Measurements from ENCODE around the gene NSRP1. TPM values are rescaled to one million over a fixed set of nuclear protein-coding genes. Genes with fewer than 3 reads are reported as not detected.

The NSRP1 gene
- polyA plus RNA-seq, 1 donor (not counting 4 experiments of a cell fraction or from before 2014, with no cell fraction given), result 12.7 TPM

- Histone ChIP-seq H3K27me3 (ENCODE audit: control insufficient read depth, extremely low read depth, insufficient read depth, low read length) (peaks cover 8% of the 10 kb centered on the region), H3K79me2 (ENCODE audit: control insufficient read depth, insufficient read depth, low read length) (no peaks in the 10 kb centered on the region), H3K9ac (ENCODE audit: control insufficient read depth, extremely low read depth, insufficient read depth, low read length) (no peak overlapping the region), H3K4me1 (ENCODE audit: control insufficient read depth, extremely low read depth, insufficient read depth, low read length) (peaks cover 4% of the 10 kb centered on the region), H2AFZ (ENCODE audit: control insufficient read depth, low read length) (peak overlapping the region; percentile 83), H3K4me3 (ENCODE audit: control insufficient read depth in 2 of 3, extremely low read depth in 1 of 3, insufficient read depth in 2 of 3, low read depth in 1 of 3, low read length in 3 of 3) (peak overlapping the region; percentile 18 to 73 (median 36)), H3K9me3 (ENCODE audit: control insufficient read depth, low read depth, low read length) (no peaks in the 10 kb centered on the region), H3K27ac (ENCODE audit: control insufficient read depth, insufficient read depth, low read length) (no peak overlapping the region), H4K20me1 (ENCODE audit: control insufficient read depth, extremely low read depth, insufficient read depth, low read length) (no peaks in the 10 kb centered on the region), H3K9me1 (ENCODE audit: control insufficient read depth, extremely low read depth, insufficient read depth, low read length) (no peaks in the 10 kb centered on the region), H3K36me3 (ENCODE audit: control insufficient read depth in 2 of 2, extremely low read depth in 1 of 2, insufficient read depth in 2 of 2, low read length in 2 of 2) (no peaks in the 10 kb centered on the region), H3K4me2 (ENCODE audit: control insufficient read depth, extremely low read depth, insufficient read depth, low read depth, low read length) (peak overlapping the region; percentile 93)
- TF ChIP-seq CTCF (optimal IDR thresholded peaks at IDR 0.05 in 1 of 3, IDR thresholded peaks at IDR 0.05 in 1 of 3, conservative IDR thresholded peaks at IDR 0.05 in 1 of 3; ENCODE audit: extremely low read depth in 1 of 3, insufficient read depth in 2 of 3, low read length in 3 of 3), result peak; percentile 88 to 90 (median 90)
- no peak for TF ChIP-seq EZH2 (IDR thresholded peaks at IDR 0.05; ENCODE audit: low read length)
- no peak for DNase-seq (ENCODE audit: low read depth, low spot score)
- peak; percentile 89 for FAIRE-seq
- dilution Hi-C loops (cut with MboI; ENCODE audit: extremely low pct_ligation_motif_present, low sequenced_read_pairs), result no loop called here
Observed at GRCh38 chr17:30104575-30105339, 11.9 kb upstream of the NSRP1 start.

GRCh38 chr17:30112794-30113193 is 3.8 kb upstream of the NSRP1 start:
- TF ChIP-seq CTCF (optimal IDR thresholded peaks at IDR 0.05 in 1 of 3, IDR thresholded peaks at IDR 0.05 in 1 of 3, conservative IDR thresholded peaks at IDR 0.05 in 1 of 3; ENCODE audit: extremely low read depth in 1 of 3, insufficient read depth in 2 of 3, low read length in 3 of 3) (no peak), EZH2 (IDR thresholded peaks at IDR 0.05; ENCODE audit: low read length) (no peak)
- Histone ChIP-seq H3K36me3 (ENCODE audit: control insufficient read depth in 2 of 2, extremely low read depth in 1 of 2, insufficient read depth in 2 of 2, low read length in 2 of 2) (no peaks in the 10 kb centered on the region), H3K4me3 (ENCODE audit: control insufficient read depth in 2 of 3, extremely low read depth in 1 of 3, insufficient read depth in 2 of 3, low read depth in 1 of 3, low read length in 3 of 3) (no peak overlapping the region), H3K4me2 (ENCODE audit: control insufficient read depth, extremely low read depth, insufficient read depth, low read depth, low read length) (no peak overlapping the region), H3K9ac (ENCODE audit: control insufficient read depth, extremely low read depth, insufficient read depth, low read length) (no peak overlapping the region), H3K79me2 (ENCODE audit: control insufficient read depth, insufficient read depth, low read length) (peaks cover 12% of the 10 kb centered on the region), H3K27ac (ENCODE audit: control insufficient read depth, insufficient read depth, low read length) (no peak overlapping the region), H3K27me3 (ENCODE audit: control insufficient read depth, extremely low read depth, insufficient read depth, low read length) (no peaks in the 10 kb centered on the region), H3K9me3 (ENCODE audit: control insufficient read depth, low read depth, low read length) (no peaks in the 10 kb centered on the region), H2AFZ (ENCODE audit: control insufficient read depth, low read length) (no peak overlapping the region), H4K20me1 (ENCODE audit: control insufficient read depth, extremely low read depth, insufficient read depth, low read length) (no peaks in the 10 kb centered on the region), H3K9me1 (ENCODE audit: control insufficient read depth, extremely low read depth, insufficient read depth, low read length) (no peaks in the 10 kb centered on the region), H3K4me1 (ENCODE audit: control insufficient read depth, extremely low read depth, insufficient read depth, low read length) (peaks cover 1% of the 10 kb centered on the region)
- no peak for FAIRE-seq
- dilution Hi-C loops (cut with MboI; ENCODE audit: extremely low pct_ligation_motif_present, low sequenced_read_pairs), result no loop called here
- DNase-seq (ENCODE audit: low read depth, low spot score), result no peak

Measured in keratinocyte (primary cell).